GM12878 (cell line): ENCODE results near the gene SCARF2. TPM values are rescaled to one million over a fixed set of nuclear protein-coding genes. Genes with fewer than 3 reads are reported as not detected.

ENCODE experiments used
- ATAC-seq: fragments of 200-7000 bp; cut with Tn5 transposase; 3 replicates; pipeline ENCODE4 v1.9.1; 2020; ENCODE audit warnings: mild to moderate bottlenecking, moderate library complexity
- BruUV-seq: library from RNA; stranded (reverse); fragments of 400-500 nt; replicated peaks from 2 replicates; lab custom pipeline; 2021; lab: Mats Ljungman, UMichigan
- CTCF ChIA-PET: fragments of 300-600 bp; sonication (Branson Sonifier 250); formaldehyde crosslinking; extraction: SDS; loops from one replicate; lab custom pipeline; 2021; ENCODE audit warnings: inconsistent platforms; lab: Yijun Ruan, JAX
- POLR2A ChIA-PET: fragments of 350-600 bp; formaldehyde crosslinking; extraction: SDS; loops from one replicate; lab custom pipeline; 2021; ENCODE audit warnings: inconsistent platforms; lab: Charles Lee
- RAD21 ChIA-PET: fragments of 300-600 bp; sonication (Branson Sonifier 250); formaldehyde crosslinking; loops from one replicate; lab custom pipeline; 2023; ENCODE audit warnings: antibody characterized with exemption; ENCODE audit not compliant: unreplicated experiment; lab: Charles Lee
- SMC1A ChIA-PET: fragments of 300-600 bp; sonication (Branson Sonifier 250); formaldehyde crosslinking; loops from one replicate; lab custom pipeline; 2023; ENCODE audit not compliant: unreplicated experiment, uncharacterized antibody; lab: Charles Lee
- DNase-seq: peaks from one replicate; pipeline ENCODE4 v3.0.0-alpha.2; 2011; ENCODE audit warnings: low read depth, low spot score
- FAIRE-seq: peaks from 3 replicates; lab custom pipeline; 2011; peaks lifted over from hg19 to GRCh38; lab: Jason Lieb, UNC
- H2AFZ ChIP-seq: 2 replicates; pipeline ENCODE4 v1.6.0; 2011; ENCODE audit warnings: low read depth, low read length, control low read depth; ENCODE audit not compliant: control insufficient read depth
- H3K27ac ChIP-seq: 2 replicates; pipeline ENCODE4 v1.5.1; 2011; ENCODE audit warnings: control low read depth; ENCODE audit not compliant: control insufficient read depth, insufficient read depth
- H3K27me3 ChIP-seq, 2 experiments: replicated peaks in 1 of 2; 2 replicates each; pipeline versions ENCODE4 v1.6.0 to v1.6.1; 2011; ENCODE audit warnings: low read length in 1 of 2; ENCODE audit not compliant: control insufficient read depth in 2 of 2, insufficient read depth in 2 of 2
- H3K36me3 ChIP-seq, 2 experiments: 2 replicates each; pipeline ENCODE4 v1.5.1; 2011; ENCODE audit warnings: low read length in 1 of 2; ENCODE audit not compliant: control insufficient read depth in 2 of 2, insufficient read depth in 2 of 2
- H3K4me1 ChIP-seq: 2 replicates; pipeline ENCODE4 v1.6.1; 2011; ENCODE audit warnings: mild to moderate bottlenecking, low read length, moderate library complexity, mixed read lengths; ENCODE audit not compliant: control insufficient read depth, insufficient read depth
- H3K4me2 ChIP-seq: 2 replicates; pipeline ENCODE4 v1.6.0; 2011; ENCODE audit warnings: control low read depth; ENCODE audit not compliant: control insufficient read depth, insufficient read depth
- H3K4me3 ChIP-seq: fragments of 200-600 bp; sonication (generic); 2 replicates; pipeline ENCODE4 v1.5.1; 2016
- H3K79me2 ChIP-seq: 2 replicates; pipeline ENCODE4 v1.6.0; 2011; ENCODE audit warnings: low read length; ENCODE audit not compliant: control insufficient read depth, insufficient read depth
- H3K9ac ChIP-seq: 2 replicates; pipeline ENCODE4 v1.8.0; 2011; ENCODE audit warnings: low read length, control low read depth, mixed read lengths; ENCODE audit not compliant: control insufficient read depth, insufficient read depth
- H3K9me3 ChIP-seq: replicated peaks from 3 replicates; pipeline ENCODE4 v1.5.1; 2011; ENCODE audit warnings: mild to moderate bottlenecking, low read length; ENCODE audit not compliant: control insufficient read depth, insufficient read depth
- H4K20me1 ChIP-seq: 2 replicates; pipeline ENCODE4 v1.6.0; 2011; ENCODE audit not compliant: control insufficient read depth, insufficient read depth
- BHLHE40 ChIP-seq, 2 experiments: fragments of 450-650 bp in 1 of 2; IDR thresholded peaks; 2 replicates each; pipeline ENCODE4 v1.6.1; 2011 to 2017; ENCODE audit warnings: low read depth in 2 of 2, borderline replicate concordance in 1 of 2, improper control_type of control experiment in 1 of 2, low read length in 1 of 2, mild to moderate bottlenecking in 1 of 2
- CHD1 ChIP-seq: IDR thresholded peaks from 2 replicates; pipeline ENCODE4 v1.6.1; 2012; ENCODE audit warnings: low read depth, low read length, improper control_type of control experiment
- EP300 ChIP-seq, 2 experiments: fragments of 150-350 bp in 1 of 2; IDR thresholded peaks; 2 replicates each; pipeline ENCODE4 v1.6.1; 2011 to 2012; ENCODE audit warnings: low read depth in 2 of 2, low read length in 2 of 2, borderline replicate concordance in 1 of 2, improper control_type of control experiment in 1 of 2, inconsistent platforms in 1 of 2; ENCODE audit not compliant: control insufficient read depth in 1 of 2
- HDGF ChIP-seq: fragments of 450-650 bp; IDR thresholded peaks from 2 replicates; pipeline ENCODE4 v1.6.1; 2016; ENCODE audit warnings: antibody characterized with exemption
- LARP7 ChIP-seq: fragments of 450-650 bp; IDR thresholded peaks from 2 replicates; pipeline ENCODE4 v1.6.1; 2017; ENCODE audit warnings: mild to moderate bottlenecking
- PML ChIP-seq: IDR thresholded peaks from 2 replicates; pipeline ENCODE4 v1.6.1; 2012; ENCODE audit warnings: low read length, inconsistent platforms
- RUNX3 ChIP-seq: IDR thresholded peaks from 2 replicates; pipeline ENCODE4 v1.6.1; 2012; ENCODE audit warnings: low read length, inconsistent platforms
- SMC3 ChIP-seq: IDR thresholded peaks from 2 replicates; pipeline ENCODE4 v1.6.1; 2011; ENCODE audit warnings: low read length, improper control_type of control experiment, borderline replicate concordance
- SP1 ChIP-seq: IDR thresholded peaks from one replicate; pipeline ENCODE4 v1.6.1; 2011; ENCODE audit warnings: low read depth, low read length
- ZBED1 ChIP-seq: IDR thresholded peaks from 2 replicates; pipeline ENCODE4 v1.6.1; 2016; ENCODE audit warnings: borderline replicate concordance
- WGBS: methylation state at CpG from one replicate; pipeline ENCODE4 v1.1.6; 2016; ENCODE audit warnings: low lambda C conversion rate; ENCODE audit not compliant: insufficient replicate concordance, insufficient coverage; ENCODE audit errors: missing lambda C conversion rate; 5-methylcytosine and 5-hydroxymethylcytosine counted together
- in situ Hi-C: fragments of 300-500 bp; cut with MboI; formaldehyde crosslinking; loops from 9 replicates; pipeline ENCODE4 v1.14.3; 2018; ENCODE audit warnings: mixed read lengths
- intact Hi-C: fragments of 100-400 bp; cut with micrococcal nuclease; formaldehyde crosslinking; loops from one replicate; pipeline ENCODE4 v1.14.2; 2022; ENCODE audit not compliant: unreplicated experiment
- polyA plus RNA-seq, 11 experiments: library from polyadenylated mRNA; depleted of rRNA in 4 of 11; unstranded in 6 of 11; stranded (reverse) in 5 of 11; fragments of >200 nt; fragmentation: Nextera tagmentation in 4 of 11; fragmentation: Illumina TruSeq in 1 of 11; extraction: Ambion mirVana in 4 of 11; extraction: Trizol in 1 of 11; gene quantifications; 1 replicate in 1 of 11; 2 replicates in 10 of 11; pipeline versions ENCODE4 v1.2.1 to v1.2.3, GENCODE V29; 2011 to 2016; ENCODE audit warnings: inconsistent platforms in 2 of 11, missing spikeins in 2 of 11, low read depth in 1 of 11
- total RNA-seq, 4 experiments: library from RNA; depleted of rRNA in 3 of 4; stranded (reverse); fragments of >200 nt in 3 of 4; fragmentation: Illumina TruSeq in 1 of 4; extraction: Trizol in 1 of 4; gene quantifications; 2 replicates each; pipeline versions ENCODE4 v1.2.1 to v1.2.3, GENCODE V29; 2013 to 2021
- TF ChIP-seq, protein P1 (sequence below): IDR thresholded peaks from 2 replicates; pipeline ENCODE4 v1.6.1; 2011; ENCODE audit warnings: borderline replicate concordance, low read depth, mild to moderate bottlenecking, moderate library complexity, mixed read lengths, low read length; ENCODE audit not compliant: insufficient read depth; ENCODE audit errors: extremely low read length
- TF ChIP-seq, protein P2 (sequence below): IDR thresholded peaks from 2 replicates; pipeline ENCODE4 v1.6.1; 2011; ENCODE audit warnings: mild to moderate bottlenecking, low read depth, low read length, moderate library complexity; ENCODE audit not compliant: insufficient replicate concordance
- TF ChIP-seq, protein P3 (sequence below): fragments of 150-350 bp; IDR thresholded peaks from 2 replicates; pipeline ENCODE4 v1.6.1; 2014; ENCODE audit warnings: mild to moderate bottlenecking, low read depth, low read length

SCARF2 gene
- total and polyA plus RNA-seq, 10 of the 15 experiments (the other 5 are each of a cell fraction or from before 2014, with no cell fraction given), result 0.01 to 0.74 (median 0.17) TPM; not detected in 5

DNA sequence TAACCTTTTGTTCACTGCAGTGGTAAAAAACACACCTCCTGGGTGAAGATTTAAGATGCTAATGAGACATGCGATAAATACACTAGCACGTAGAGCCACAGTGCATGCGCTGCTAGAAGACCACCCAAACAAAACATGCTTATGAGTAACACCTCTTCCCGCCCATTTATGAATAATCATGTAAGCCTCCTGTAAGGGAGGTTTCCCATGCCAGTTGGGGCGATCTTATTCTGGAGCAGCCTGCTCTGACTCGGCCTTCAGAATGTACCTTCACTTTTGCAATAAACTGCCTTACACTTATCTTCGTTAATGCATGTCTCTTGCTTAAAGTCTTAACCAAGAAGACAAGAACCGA lies 18.1 kb upstream of the SCARF2 start:
- BruUV-seq, result no TSS peak
- peaks cover 0 to 10% of the 10 kb centered on the region in 2 experiments; a peak in 1 of 4 replicates for H3K36me3 ChIP-seq
- H3K4me2 ChIP-seq, result no peak overlapping the region
- H3K27ac ChIP-seq, result no peak overlapping the region
- H3K4me1 ChIP-seq, result peaks cover 9% of the 10 kb centered on the region
- DNase-seq, result no peak
- no peak for TF ChIP-seq EP300 (IDR thresholded peaks at IDR 0.05; ENCODE audit: borderline replicate concordance in 1 of 2, control insufficient read depth in 1 of 2, low read depth in 2 of 2, low read length in 2 of 2)
- TF ChIP-seq, protein P1, sequence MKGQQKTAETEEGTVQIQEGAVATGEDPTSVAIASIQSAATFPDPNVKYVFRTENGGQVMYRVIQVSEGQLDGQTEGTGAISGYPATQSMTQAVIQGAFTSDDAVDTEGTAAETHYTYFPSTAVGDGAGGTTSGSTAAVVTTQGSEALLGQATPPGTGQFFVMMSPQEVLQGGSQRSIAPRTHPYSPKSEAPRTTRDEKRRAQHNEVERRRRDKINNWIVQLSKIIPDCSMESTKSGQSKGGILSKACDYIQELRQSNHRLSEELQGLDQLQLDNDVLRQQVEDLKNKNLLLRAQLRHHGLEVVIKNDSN, result no peak
- TF ChIP-seq LARP7, result no peak
- TF ChIP-seq ZBED1, result no peak
- TF ChIP-seq, protein P2, sequence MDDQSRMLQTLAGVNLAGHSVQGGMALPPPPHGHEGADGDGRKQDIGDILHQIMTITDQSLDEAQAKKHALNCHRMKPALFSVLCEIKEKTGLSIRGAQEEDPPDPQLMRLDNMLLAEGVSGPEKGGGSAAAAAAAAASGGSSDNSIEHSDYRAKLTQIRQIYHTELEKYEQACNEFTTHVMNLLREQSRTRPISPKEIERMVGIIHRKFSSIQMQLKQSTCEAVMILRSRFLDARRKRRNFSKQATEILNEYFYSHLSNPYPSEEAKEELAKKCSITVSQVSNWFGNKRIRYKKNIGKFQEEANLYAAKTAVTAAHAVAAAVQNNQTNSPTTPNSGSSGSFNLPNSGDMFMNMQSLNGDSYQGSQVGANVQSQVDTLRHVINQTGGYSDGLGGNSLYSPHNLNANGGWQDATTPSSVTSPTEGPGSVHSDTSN, result no peak
- no peak for TF ChIP-seq RUNX3
- no peak for TF ChIP-seq HDGF
- TF ChIP-seq, protein P3, sequence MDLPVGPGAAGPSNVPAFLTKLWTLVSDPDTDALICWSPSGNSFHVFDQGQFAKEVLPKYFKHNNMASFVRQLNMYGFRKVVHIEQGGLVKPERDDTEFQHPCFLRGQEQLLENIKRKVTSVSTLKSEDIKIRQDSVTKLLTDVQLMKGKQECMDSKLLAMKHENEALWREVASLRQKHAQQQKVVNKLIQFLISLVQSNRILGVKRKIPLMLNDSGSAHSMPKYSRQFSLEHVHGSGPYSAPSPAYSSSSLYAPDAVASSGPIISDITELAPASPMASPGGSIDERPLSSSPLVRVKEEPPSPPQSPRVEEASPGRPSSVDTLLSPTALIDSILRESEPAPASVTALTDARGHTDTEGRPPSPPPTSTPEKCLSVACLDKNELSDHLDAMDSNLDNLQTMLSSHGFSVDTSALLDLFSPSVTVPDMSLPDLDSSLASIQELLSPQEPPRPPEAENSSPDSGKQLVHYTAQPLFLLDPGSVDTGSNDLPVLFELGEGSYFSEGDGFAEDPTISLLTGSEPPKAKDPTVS, result no peak
- TF ChIP-seq BHLHE40 (IDR thresholded peaks at IDR 0.05; ENCODE audit: borderline replicate concordance in 1 of 2, low read depth in 2 of 2, low read length in 1 of 2), result no peak
- no peak for TF ChIP-seq SMC3
- no peak for TF ChIP-seq PML
- no peak for TF ChIP-seq CHD1
- no peak for TF ChIP-seq SP1
- TF ChIP-seq, all 136 proteins: peak for 0
- H3K9ac ChIP-seq, result no peak overlapping the region
- H3K9me3 ChIP-seq, result no peaks in the 10 kb centered on the region
- SMC1A ChIA-PET, result interaction anchor here (1.3 to 1.8 kb wide), 3 partner anchors 38 to 299 kb away, joined by 3 to 20 read pairs (median 3); no protein-coding TSS in a partner anchor
- intact Hi-C loops, result loop anchor here (1.0 to 5.0 kb wide), 3 partner anchors 37 to 298 kb away; no protein-coding TSS in a partner anchor
- POLR2A ChIA-PET, result interaction anchor here (0.8 kb wide), 1 partner anchor 39 kb away, joined by 3 read pairs; no protein-coding TSS in a partner anchor
- RAD21 ChIA-PET, result interaction anchor here (1.3 to 2.1 kb wide), 2 partner anchors 38 to 47 kb away, joined by 4 to 42 read pairs; no protein-coding TSS in a partner anchor
- ATAC-seq, result no peak
- no peak for FAIRE-seq
- no peaks in the 10 kb centered on the region for H4K20me1 ChIP-seq
- H3K4me3 ChIP-seq, result no peak overlapping the region
- in situ Hi-C loops, result loop anchor here (5.0 kb wide), 1 partner anchor 33 kb away; no protein-coding TSS in a partner anchor
- H3K79me2 ChIP-seq, result no peaks in the 10 kb centered on the region
- CTCF ChIA-PET, result interaction anchor here (0.7 to 2.8 kb wide), 14 partner anchors 8 to 420 kb away, joined by 3 to 58 read pairs (median 3); no protein-coding TSS in a partner anchor
- no peaks in the 10 kb centered on the region for H3K27me3 ChIP-seq
- no peak overlapping the region for H2AFZ ChIP-seq
- WGBS, result 90% methylated on average over 8 of the region's 8 CpGs
